ENCODE results near the gene SPRN. TPM values are rescaled to one million over a fixed set of nuclear protein-coding genes. Genes with fewer than 3 reads are reported as not detected.

Gene SPRN
- total RNA-seq, 1 donor from 2014 or later, result 4.0 TPM

DNA sequence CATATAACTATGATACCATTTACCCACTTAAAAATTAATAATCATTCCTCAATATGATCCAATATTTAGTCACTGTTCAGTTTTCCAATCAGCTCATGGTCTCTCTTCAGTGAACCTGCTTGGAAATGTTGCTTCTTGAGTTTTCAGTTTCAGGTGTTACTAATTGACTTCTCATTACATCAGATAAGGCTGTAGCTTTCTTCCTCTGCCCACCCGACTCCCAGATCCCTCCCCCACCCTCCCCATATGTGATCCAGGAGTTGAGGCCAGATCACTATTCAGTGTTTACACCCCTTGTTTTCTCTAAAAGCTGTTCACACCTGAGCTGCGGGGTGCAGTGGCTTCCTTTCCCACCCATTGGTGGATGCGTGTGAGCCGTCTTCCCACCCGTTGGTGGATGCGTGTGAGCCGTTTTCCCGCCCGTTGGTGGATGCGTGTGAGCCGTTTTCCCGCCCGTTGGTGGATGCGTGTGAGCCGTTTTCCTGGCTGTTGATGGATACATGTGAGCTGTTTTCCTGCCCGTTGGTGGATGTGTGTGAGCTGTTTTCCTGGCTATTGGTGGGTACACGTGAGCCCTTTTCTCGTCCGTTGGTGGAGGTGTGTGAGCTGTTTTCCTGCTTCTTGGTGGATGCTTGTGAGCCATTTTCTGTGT lies 33.7 kb downstream of the SPRN start:
- H3K4me3 ChIP-seq (ENCODE audit: insufficient read depth, low read depth, low read length), result no peak overlapping the region
- H3K36me3 ChIP-seq (ENCODE audit: insufficient read depth, low read length), result no peaks in the 10 kb centered on the region
- H2AFZ ChIP-seq (ENCODE audit: low read depth, low read length), result no peak overlapping the region
- TF ChIP-seq, protein P1, sequence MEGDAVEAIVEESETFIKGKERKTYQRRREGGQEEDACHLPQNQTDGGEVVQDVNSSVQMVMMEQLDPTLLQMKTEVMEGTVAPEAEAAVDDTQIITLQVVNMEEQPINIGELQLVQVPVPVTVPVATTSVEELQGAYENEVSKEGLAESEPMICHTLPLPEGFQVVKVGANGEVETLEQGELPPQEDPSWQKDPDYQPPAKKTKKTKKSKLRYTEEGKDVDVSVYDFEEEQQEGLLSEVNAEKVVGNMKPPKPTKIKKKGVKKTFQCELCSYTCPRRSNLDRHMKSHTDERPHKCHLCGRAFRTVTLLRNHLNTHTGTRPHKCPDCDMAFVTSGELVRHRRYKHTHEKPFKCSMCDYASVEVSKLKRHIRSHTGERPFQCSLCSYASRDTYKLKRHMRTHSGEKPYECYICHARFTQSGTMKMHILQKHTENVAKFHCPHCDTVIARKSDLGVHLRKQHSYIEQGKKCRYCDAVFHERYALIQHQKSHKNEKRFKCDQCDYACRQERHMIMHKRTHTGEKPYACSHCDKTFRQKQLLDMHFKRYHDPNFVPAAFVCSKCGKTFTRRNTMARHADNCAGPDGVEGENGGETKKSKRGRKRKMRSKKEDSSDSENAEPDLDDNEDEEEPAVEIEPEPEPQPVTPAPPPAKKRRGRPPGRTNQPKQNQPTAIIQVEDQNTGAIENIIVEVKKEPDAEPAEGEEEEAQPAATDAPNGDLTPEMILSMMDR (IDR thresholded peaks at IDR 0.05; ENCODE audit: insufficient read depth, low read depth, low read length), result no peak
- TF ChIP-seq EZH2 (IDR thresholded peaks at IDR 0.05; ENCODE audit: insufficient read depth, low read length), result no peak
- DNase-seq (ENCODE audit: low read depth) (no peak), FAIRE-seq (no peak)
- Mint-ChIP-seq H3K4me3 (ENCODE audit: unreplicated experiment) (no peak overlapping the region), H3K27ac (ENCODE audit: unreplicated experiment) (peak overlapping the region; percentile 54), H3K27me3 (ENCODE audit: low read depth, unreplicated experiment) (no peaks in the 10 kb centered on the region), H3K9me3 (ENCODE audit: unreplicated experiment) (no peaks in the 10 kb centered on the region), H3K36me3 (ENCODE audit: low read depth, unreplicated experiment) (peaks cover 15% of the 10 kb centered on the region), H3K4me1 (ENCODE audit: low read depth, unreplicated experiment) (peaks cover 6% of the 10 kb centered on the region)
- no peaks in the 10 kb centered on the region for H3K27me3 ChIP-seq (ENCODE audit: insufficient read depth, low read length)
- no peak overlapping the region for H3K27ac ChIP-seq (ENCODE audit: low read depth, low read length)
- no peak overlapping the region for H3K4me2 ChIP-seq (ENCODE audit: low read length)
- peaks cover 18% of the 10 kb centered on the region for H3K79me2 ChIP-seq (ENCODE audit: insufficient read depth, low read length)
- H3K9ac ChIP-seq (ENCODE audit: low read length), result no peak overlapping the region
- H3K4me1 ChIP-seq (ENCODE audit: insufficient read depth, low read length), result peaks cover 5% of the 10 kb centered on the region
- H3K9me3 ChIP-seq (ENCODE audit: insufficient read depth, low read depth, low read length), result no peaks in the 10 kb centered on the region
- H4K20me1 ChIP-seq (ENCODE audit: insufficient read depth, low read length), result no peaks in the 10 kb centered on the region

DNA sequence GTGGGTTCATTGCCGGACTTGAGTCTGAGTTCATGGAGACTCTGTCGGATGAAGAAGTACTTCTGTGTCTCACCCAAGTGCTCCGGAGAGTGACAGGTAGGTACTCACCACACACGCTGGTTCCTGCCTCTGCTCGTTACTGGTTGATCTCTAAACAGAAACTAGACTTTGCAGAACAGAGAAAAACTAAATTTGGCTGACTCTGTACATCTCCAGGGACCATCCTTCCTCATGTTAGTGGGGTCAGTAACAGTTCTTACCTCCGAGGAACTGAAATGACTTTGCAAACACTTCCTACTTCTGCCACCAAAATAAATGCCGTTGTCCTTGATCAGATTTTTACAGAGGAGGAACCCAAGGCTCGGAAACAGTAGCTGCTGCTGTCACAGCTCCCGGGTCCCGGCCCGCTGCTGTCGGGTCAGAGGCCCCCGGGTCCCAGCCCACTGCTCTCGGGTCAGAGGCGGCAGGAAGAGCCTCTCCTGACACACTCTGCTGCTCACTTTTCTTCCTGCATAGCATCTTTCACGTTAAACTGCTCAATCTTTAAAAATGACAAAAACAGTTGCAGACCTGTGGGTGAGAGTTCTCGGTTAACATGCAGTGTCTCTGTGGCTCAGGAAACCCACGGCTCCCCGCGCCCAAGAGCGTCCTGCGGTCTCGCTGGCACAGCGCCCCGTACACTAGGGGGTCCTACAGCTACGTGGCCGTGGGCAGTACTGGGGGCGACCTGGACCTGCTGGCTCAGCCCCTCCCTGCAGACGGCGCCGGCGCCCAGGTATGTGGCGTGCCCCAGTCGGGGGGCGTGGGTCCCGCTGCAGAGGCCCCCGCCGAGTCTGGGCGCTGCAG lies 35.2 kb downstream of the SPRN start:
- no peaks in the 10 kb centered on the region for H3K27me3 Mint-ChIP-seq (ENCODE audit: low read depth, unreplicated experiment)
- DNase-seq (ENCODE audit: low read depth) (no peak), FAIRE-seq (no peak)

More for the DNA sequence above, 35.2 kb downstream of the SPRN start:
- peaks cover 2% of the 10 kb centered on the region for H3K4me1 Mint-ChIP-seq (ENCODE audit: low read depth, unreplicated experiment)
- H3K9ac ChIP-seq (ENCODE audit: low read length), result no peak overlapping the region
- no peak overlapping the region for H3K4me2 ChIP-seq (ENCODE audit: low read length)
- H3K9me3 ChIP-seq (ENCODE audit: insufficient read depth, low read depth, low read length), result no peaks in the 10 kb centered on the region
- peaks cover 3% of the 10 kb centered on the region for H3K79me2 ChIP-seq (ENCODE audit: insufficient read depth, low read length)
- no peaks in the 10 kb centered on the region for H3K27me3 ChIP-seq (ENCODE audit: insufficient read depth, low read length)
- no peaks in the 10 kb centered on the region for H3K4me1 ChIP-seq (ENCODE audit: insufficient read depth, low read length)
- no peak overlapping the region for H2AFZ ChIP-seq (ENCODE audit: low read depth, low read length)
- peak overlapping the region; percentile 62 for H3K27ac Mint-ChIP-seq (ENCODE audit: unreplicated experiment)
- no peak overlapping the region for H3K4me3 Mint-ChIP-seq (ENCODE audit: unreplicated experiment)
- TF ChIP-seq, protein P1 (IDR thresholded peaks at IDR 0.05; ENCODE audit: insufficient read depth, low read depth, low read length), result no peak
- TF ChIP-seq EZH2 (IDR thresholded peaks at IDR 0.05; ENCODE audit: insufficient read depth, low read length), result no peak
- H3K36me3 ChIP-seq (ENCODE audit: insufficient read depth, low read length), result no peaks in the 10 kb centered on the region
- H3K27ac ChIP-seq (ENCODE audit: low read depth, low read length), result no peak overlapping the region
- H4K20me1 ChIP-seq (ENCODE audit: insufficient read depth, low read length), result no peaks in the 10 kb centered on the region
- H3K4me3 ChIP-seq (ENCODE audit: insufficient read depth, low read depth, low read length), result no peak overlapping the region
- peaks cover 14% of the 10 kb centered on the region for H3K36me3 Mint-ChIP-seq (ENCODE audit: low read depth, unreplicated experiment)
- H3K9me3 Mint-ChIP-seq (ENCODE audit: unreplicated experiment), result no peaks in the 10 kb centered on the region

Measured in astrocyte (in vitro differentiated cells and primary cell).